Tibial nerve (tissue), 3 donors: ENCODE measurements around the gene AFG1L.

Source experiments
- POLR2A ChIP-seq, 2 donors: fragments of 450-650 bp; IDR thresholded peaks; one replicate each; pipeline ENCODE4 v1.6.1; 2017; ENCODE audit warnings: antibody characterized with exemption in 2 of 2, mild to moderate bottlenecking in 2 of 2, moderate library complexity in 2 of 2
- TF ChIP-seq, protein P1 (sequence below), 5 experiments: fragments of 200-600 bp in 3 of 5; fragments of 450-650 bp in 2 of 5; sonication (generic) in 3 of 5; IDR thresholded peaks; one replicate each; pipeline ENCODE4 v1.5.1; 2016 to 2019; ENCODE audit warnings: antibody characterized with exemption in 5 of 5, mild to moderate bottlenecking in 3 of 5, moderate library complexity in 2 of 5

GRCh38 chr6:108568551-108569305, 273.9 kb downstream of the AFG1L start:
- TF ChIP-seq, protein P1, sequence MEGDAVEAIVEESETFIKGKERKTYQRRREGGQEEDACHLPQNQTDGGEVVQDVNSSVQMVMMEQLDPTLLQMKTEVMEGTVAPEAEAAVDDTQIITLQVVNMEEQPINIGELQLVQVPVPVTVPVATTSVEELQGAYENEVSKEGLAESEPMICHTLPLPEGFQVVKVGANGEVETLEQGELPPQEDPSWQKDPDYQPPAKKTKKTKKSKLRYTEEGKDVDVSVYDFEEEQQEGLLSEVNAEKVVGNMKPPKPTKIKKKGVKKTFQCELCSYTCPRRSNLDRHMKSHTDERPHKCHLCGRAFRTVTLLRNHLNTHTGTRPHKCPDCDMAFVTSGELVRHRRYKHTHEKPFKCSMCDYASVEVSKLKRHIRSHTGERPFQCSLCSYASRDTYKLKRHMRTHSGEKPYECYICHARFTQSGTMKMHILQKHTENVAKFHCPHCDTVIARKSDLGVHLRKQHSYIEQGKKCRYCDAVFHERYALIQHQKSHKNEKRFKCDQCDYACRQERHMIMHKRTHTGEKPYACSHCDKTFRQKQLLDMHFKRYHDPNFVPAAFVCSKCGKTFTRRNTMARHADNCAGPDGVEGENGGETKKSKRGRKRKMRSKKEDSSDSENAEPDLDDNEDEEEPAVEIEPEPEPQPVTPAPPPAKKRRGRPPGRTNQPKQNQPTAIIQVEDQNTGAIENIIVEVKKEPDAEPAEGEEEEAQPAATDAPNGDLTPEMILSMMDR (IDR thresholded peaks at IDR 0.05): no peak
- TF ChIP-seq POLR2A (IDR thresholded peaks at IDR 0.05): no peak
